HL-60 (cell line): ENCODE results near the gene MAPK1.
"Not testable (repeated sequence)": the region's sequence is repeated elsewhere in the genome, so short reads cannot be mapped to it uniquely, and the experiment has no call there.

Experiments used
- GABPA ChIP-seq: IDR thresholded peaks from 2 replicates; pipeline ENCODE4 v1.6.1; 2012; ENCODE audit warnings: low read depth
- POLR2AphosphoS5 ChIP-seq: IDR thresholded peaks from 2 replicates; pipeline ENCODE4 v1.6.1; 2012; ENCODE audit warnings: low read depth
- TF ChIP-seq, protein P1 (sequence below): IDR thresholded peaks from one replicate; pipeline ENCODE4 v1.5.1; 2011; ENCODE audit warnings: low read length, control low read depth, inconsistent platforms; ENCODE audit not compliant: insufficient read depth

- TF ChIP-seq, protein P1, sequence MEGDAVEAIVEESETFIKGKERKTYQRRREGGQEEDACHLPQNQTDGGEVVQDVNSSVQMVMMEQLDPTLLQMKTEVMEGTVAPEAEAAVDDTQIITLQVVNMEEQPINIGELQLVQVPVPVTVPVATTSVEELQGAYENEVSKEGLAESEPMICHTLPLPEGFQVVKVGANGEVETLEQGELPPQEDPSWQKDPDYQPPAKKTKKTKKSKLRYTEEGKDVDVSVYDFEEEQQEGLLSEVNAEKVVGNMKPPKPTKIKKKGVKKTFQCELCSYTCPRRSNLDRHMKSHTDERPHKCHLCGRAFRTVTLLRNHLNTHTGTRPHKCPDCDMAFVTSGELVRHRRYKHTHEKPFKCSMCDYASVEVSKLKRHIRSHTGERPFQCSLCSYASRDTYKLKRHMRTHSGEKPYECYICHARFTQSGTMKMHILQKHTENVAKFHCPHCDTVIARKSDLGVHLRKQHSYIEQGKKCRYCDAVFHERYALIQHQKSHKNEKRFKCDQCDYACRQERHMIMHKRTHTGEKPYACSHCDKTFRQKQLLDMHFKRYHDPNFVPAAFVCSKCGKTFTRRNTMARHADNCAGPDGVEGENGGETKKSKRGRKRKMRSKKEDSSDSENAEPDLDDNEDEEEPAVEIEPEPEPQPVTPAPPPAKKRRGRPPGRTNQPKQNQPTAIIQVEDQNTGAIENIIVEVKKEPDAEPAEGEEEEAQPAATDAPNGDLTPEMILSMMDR = not testable (repeated sequence)
- TF ChIP-seq POLR2AphosphoS5, GABPA: not testable (repeated sequence)
Measured at GRCh38 chr22:21883930-21884329, 16.5 kb upstream of the MAPK1 start.
